K562 (cell line): Measurements from ENCODE around the gene SGPL1. TPM values are rescaled to one million over a fixed set of nuclear protein-coding genes. Genes with fewer than 3 reads are reported as not detected.
A peak's percentile ranks its signal among the peaks of the same experiment; 100 is the strongest.

ENCODE experiments used
- ATAC-seq: fragments of 200-7000 bp; cut with Tn5 transposase; 3 replicates; pipeline ENCODE4 v1.9.1; 2020; ENCODE audit warnings: moderate library complexity
- BruUV-seq: library from RNA; stranded (reverse); fragments of 400-500 nt; replicated peaks from 2 replicates; lab custom pipeline; 2021; lab: Mats Ljungman, UMichigan
- CTCF ChIA-PET: fragments of 300-600 bp; formaldehyde crosslinking; extraction: SDS; loops from one replicate; lab custom pipeline; 2021; ENCODE audit warnings: low intra/inter-chr PET ratio; lab: Yijun Ruan, JAX
- POLR2A ChIA-PET: fragments of 300-600, 350-650 bp; sonication (Branson Sonifier 250); formaldehyde crosslinking; extraction: SDS; loops from one replicate; lab custom pipeline; 2021; ENCODE audit warnings: antibody characterized with exemption, inconsistent platforms; lab: Yijun Ruan, JAX
- DNase-seq, 4 experiments: peaks; one replicate each; pipeline versions ENCODE4 v3.0.0 to v3.0.0-alpha.2; 2011 to 2018; ENCODE audit warnings: low spot score in 3 of 4, mixed read lengths in 3 of 4; ENCODE audit errors: extremely low read depth in 1 of 4
- FAIRE-seq: peaks from 2 replicates; lab custom pipeline; 2011; peaks lifted over from hg19 to GRCh38; lab: Jason Lieb, UNC
- H2AFZ ChIP-seq: 2 replicates; pipeline ENCODE4 v1.6.0; 2011; ENCODE audit warnings: low read depth, low read length, control low read depth, inconsistent platforms
- H3K27ac ChIP-seq: fragments of 200-600 bp; 3 replicates; pipeline ENCODE4 v1.8.0; 2011; ENCODE audit warnings: low read depth, mild to moderate bottlenecking, control low read depth, inconsistent platforms, low read length, moderate library complexity, mixed read lengths; ENCODE audit errors: extremely low read depth
- H3K27me3 ChIP-seq, 2 experiments: fragments of 300-600 bp in 1 of 2; 2 replicates in 1 of 2; 3 replicates in 1 of 2; pipeline versions ENCODE4 v1.6.0 to v1.8.0; 2011; ENCODE audit warnings: inconsistent platforms in 2 of 2, low read length in 2 of 2, mild to moderate bottlenecking in 1 of 2, mixed read lengths in 1 of 2, moderate library complexity in 1 of 2; ENCODE audit not compliant: control insufficient read depth in 2 of 2, insufficient read depth in 2 of 2
- H3K36me3 ChIP-seq: fragments of 300-600 bp; 3 replicates; pipeline ENCODE4 v1.8.0; 2011; ENCODE audit warnings: mild to moderate bottlenecking, low read length, inconsistent platforms; ENCODE audit not compliant: control insufficient read depth, insufficient read depth
- H3K4me1 ChIP-seq, 2 experiments: fragments of 200-600 bp in 1 of 2; replicated peaks in 1 of 2; 2 replicates in 1 of 2; 3 replicates in 1 of 2; pipeline versions ENCODE4 v1.5.1 to v1.8.0; 2011; ENCODE audit warnings: inconsistent platforms in 2 of 2, low read length in 2 of 2, mild to moderate bottlenecking in 1 of 2, mixed read lengths in 1 of 2, moderate library complexity in 1 of 2; ENCODE audit not compliant: control insufficient read depth in 2 of 2, insufficient read depth in 2 of 2
- H3K4me2 ChIP-seq: 2 replicates; pipeline ENCODE4 v1.6.1; 2011; ENCODE audit warnings: low read length, control low read depth, inconsistent platforms, mixed read lengths; ENCODE audit not compliant: insufficient read depth
- H3K4me3 ChIP-seq: fragments of 200-600 bp; sonication (generic), shearing (Covaris generic); 2 replicates; pipeline ENCODE4 v1.5.1; 2016; ENCODE audit warnings: control low read depth, inconsistent platforms
- H3K79me2 ChIP-seq: fragments of 200-600 bp; 3 replicates; pipeline ENCODE4 v1.8.0; 2011; ENCODE audit warnings: low read length, inconsistent platforms; ENCODE audit not compliant: control insufficient read depth, insufficient read depth
- H3K9ac ChIP-seq, 2 experiments: 2 replicates each; pipeline versions ENCODE4 v1.6.0 to v1.6.1; 2011; ENCODE audit warnings: low read depth in 2 of 2, low read length in 2 of 2, control low read depth in 1 of 2, inconsistent platforms in 1 of 2, mild to moderate bottlenecking in 1 of 2, mixed read lengths in 1 of 2; ENCODE audit not compliant: insufficient read depth in 1 of 2
- H3K9me1 ChIP-seq: one replicate; pipeline ENCODE4 v1.6.0; 2011; ENCODE audit warnings: inconsistent platforms, mild to moderate bottlenecking, low read length, moderate library complexity; ENCODE audit not compliant: control insufficient read depth, insufficient read depth
- H3K9me3 ChIP-seq: replicated peaks from 2 replicates; pipeline ENCODE4 v1.5.1; 2011; ENCODE audit warnings: low read depth, low read length, inconsistent platforms; ENCODE audit not compliant: control insufficient read depth, insufficient read depth
- H4K20me1 ChIP-seq: replicated peaks from 2 replicates; pipeline ENCODE4 v1.6.1; 2011; ENCODE audit warnings: low read length, inconsistent platforms, mixed read lengths; ENCODE audit not compliant: control insufficient read depth, insufficient read depth
- CAMTA2 ChIP-seq: fragments of 250-450 bp; sonication (Bioruptor Pico); conservative IDR thresholded peaks from 2 replicates; pipeline ENCODE4 v1.5.1; 2022
- FOXA3 ChIP-seq, 2 experiments: fragments of 450-650 bp in 1 of 2; sonication (generic) in 1 of 2; formaldehyde crosslinking; IDR thresholded peaks in 1 of 2; conservative IDR thresholded peaks in 1 of 2; 2 replicates each; pipeline versions ENCODE4 v1.4.0 to v1.8.0; 2020 to 2022; ENCODE audit warnings: mild to moderate bottlenecking in 2 of 2, missing genetic modification reagents in 1 of 2
- SIN3A ChIP-seq, 2 experiments: fragments of 150-350 bp in 1 of 2; IDR thresholded peaks; 2 replicates each; pipeline ENCODE4 v1.6.1; 2011 to 2016; ENCODE audit warnings: borderline replicate concordance in 2 of 2, low read depth in 2 of 2, low read length in 2 of 2, mild to moderate bottlenecking in 2 of 2, moderate library complexity in 2 of 2; ENCODE audit not compliant: control insufficient read depth in 1 of 2
- TBL1XR1 ChIP-seq, 2 experiments: IDR thresholded peaks; 2 replicates each; pipeline ENCODE4 v1.6.1; 2012; ENCODE audit warnings: improper control_type of control experiment in 2 of 2, low read length in 2 of 2, mild to moderate bottlenecking in 1 of 2
- ZFX ChIP-seq: sonication (generic); formaldehyde crosslinking; IDR thresholded peaks from 2 replicates; pipeline ENCODE4 v1.8.0; 2022; ENCODE audit warnings: mild to moderate bottlenecking, missing genetic modification reagents, moderate library complexity
- ZNF263 ChIP-seq: sonication (generic); formaldehyde crosslinking; IDR thresholded peaks from 2 replicates; pipeline ENCODE4 v1.8.0; 2022; ENCODE audit warnings: mild to moderate bottlenecking, missing genetic modification reagents, borderline replicate concordance
- WGBS: fragments of 100-300 bp; shearing (Covaris generic); methylation state at CpG from one replicate; pipeline ENCODE4 v1.1.6; 2016; ENCODE audit warnings: low coverage, mixed read lengths; ENCODE audit not compliant: insufficient coverage; ENCODE audit errors: missing lambda C conversion rate; 5-methylcytosine and 5-hydroxymethylcytosine counted together
- in situ Hi-C: fragments of 300-500 bp; cut with MboI; formaldehyde crosslinking; loops from 4 replicates; pipeline ENCODE4 v1.15.0; 2018; ENCODE audit warnings: inconsistent platforms, mixed read lengths
- intact Hi-C: fragments of 100-400 bp; cut with micrococcal nuclease; formaldehyde crosslinking; loops from 2 replicates; pipeline ENCODE4 v1.14.2; 2022
- polyA plus RNA-seq, 8 experiments: library from polyadenylated mRNA; depleted of rRNA in 4 of 8; stranded (reverse) in 5 of 8; unstranded in 3 of 8; fragments of >200 nt; fragmentation: Nextera tagmentation in 2 of 8; fragmentation: Illumina TruSeq in 1 of 8; extraction: Ambion mirVana in 2 of 8; extraction: Trizol in 1 of 8; gene quantifications; 2 replicates each; pipeline versions ENCODE4 v1.2.1 to v1.2.3, GENCODE V29; 2011 to 2014; ENCODE audit warnings: inconsistent platforms in 1 of 8, missing spikeins in 1 of 8
- total RNA-seq, 7 experiments: library from RNA; depleted of rRNA in 6 of 7; stranded (reverse); fragments of >200 nt in 6 of 7; fragmentation: Illumina TruSeq in 2 of 7; extraction: Trizol in 2 of 7; gene quantifications; 2 replicates each; pipeline versions ENCODE4 v1.2.1 to v1.2.3, GENCODE V29; 2011 to 2021; ENCODE audit warnings: low replicate concordance in 1 of 7
- TF ChIP-seq, protein P1 (sequence below): fragments of 450-650 bp; formaldehyde crosslinking; conservative IDR thresholded peaks from 2 replicates; pipeline ENCODE4 v1.4.0; 2022; ENCODE audit warnings: mild to moderate bottlenecking, missing genetic modification characterization

Gene SGPL1
- total and polyA plus RNA-seq, 9 of the 15 experiments (the other 6 are each of a cell fraction or from before 2014, with no cell fraction given): 6.0 to 18.0 (median 8.7) TPM

DNA sequence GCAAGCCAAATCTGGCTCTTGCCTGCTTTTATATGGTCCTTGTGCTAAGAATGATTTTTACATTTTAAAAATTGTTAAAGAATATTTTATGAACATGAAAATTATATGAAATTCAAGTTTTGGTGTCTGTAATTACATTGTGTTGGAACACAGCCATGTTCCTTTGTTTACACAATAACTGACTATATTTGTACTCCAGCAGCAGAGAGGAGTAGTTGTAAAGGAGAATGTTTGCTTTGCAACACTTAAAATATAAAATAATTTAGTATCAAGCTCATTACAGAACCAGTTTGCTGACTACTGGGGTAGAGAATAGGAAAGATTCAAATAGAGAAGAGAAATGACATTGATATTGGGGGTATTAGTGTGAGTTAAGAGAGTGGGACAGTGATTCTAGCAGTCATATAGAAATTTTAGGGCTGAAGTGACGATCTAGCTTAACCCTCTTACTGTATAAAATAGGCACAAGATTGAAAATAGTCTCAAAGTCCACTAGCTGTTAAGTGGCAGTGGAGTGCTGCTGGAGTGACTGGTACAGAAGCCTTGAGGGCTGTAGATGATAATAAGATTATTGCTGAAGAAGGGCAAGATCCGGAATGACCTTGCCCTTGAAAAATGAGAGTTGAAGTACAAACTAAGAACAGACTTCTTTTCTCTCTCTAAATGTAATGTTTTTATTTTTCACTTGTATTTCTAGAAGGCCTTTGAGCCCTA is 28.2 kb downstream of the SGPL1 start:
- 63% methylated on average over 2 of the region's 2 CpGs for WGBS
- POLR2A ChIA-PET: interaction anchor here (1.1 to 1.4 kb wide), 3 partner anchors 9 to 46 kb away, joined by 3 to 4 read pairs (median 4); no protein-coding TSS in a partner anchor
- H3K4me2 ChIP-seq: no peak overlapping the region; the same call in 1 of the 2 replicates
- FAIRE-seq: no peak
- no TSS peak for BruUV-seq
- H3K27me3 ChIP-seq: no peaks in the 10 kb centered on the region
- no peak overlapping the region for H2AFZ ChIP-seq
- in situ Hi-C loops: no loop called here
- no peaks in the 10 kb centered on the region for H3K9me1 ChIP-seq
- DNase-seq: no peak
- TF ChIP-seq TBL1XR1 (IDR thresholded peaks at IDR 0.05; ENCODE audit: low read length in 2 of 2): no peak
- TF ChIP-seq SIN3A (IDR thresholded peaks at IDR 0.05; ENCODE audit: borderline replicate concordance in 2 of 2, control insufficient read depth in 1 of 2, low read depth in 2 of 2, low read length in 2 of 2): no peak
- no peak for TF ChIP-seq ZFX
- peak in 1 of 2 experiments; percentile 42; a peak in 1 of 4 replicates for TF ChIP-seq FOXA3 (CRISPR knock-in tag; conservative IDR thresholded peaks at IDR 0.05 in 1 of 2, IDR thresholded peaks at IDR 0.05 in 1 of 2)
- TF ChIP-seq CAMTA2 (CRISPR knock-in tag): no peak
- TF ChIP-seq, protein P1, sequence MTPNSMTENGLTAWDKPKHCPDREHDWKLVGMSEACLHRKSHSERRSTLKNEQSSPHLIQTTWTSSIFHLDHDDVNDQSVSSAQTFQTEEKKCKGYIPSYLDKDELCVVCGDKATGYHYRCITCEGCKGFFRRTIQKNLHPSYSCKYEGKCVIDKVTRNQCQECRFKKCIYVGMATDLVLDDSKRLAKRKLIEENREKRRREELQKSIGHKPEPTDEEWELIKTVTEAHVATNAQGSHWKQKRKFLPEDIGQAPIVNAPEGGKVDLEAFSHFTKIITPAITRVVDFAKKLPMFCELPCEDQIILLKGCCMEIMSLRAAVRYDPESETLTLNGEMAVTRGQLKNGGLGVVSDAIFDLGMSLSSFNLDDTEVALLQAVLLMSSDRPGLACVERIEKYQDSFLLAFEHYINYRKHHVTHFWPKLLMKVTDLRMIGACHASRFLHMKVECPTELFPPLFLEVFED (CRISPR knock-in tag): no peak
- no peak for TF ChIP-seq ZNF263
- intact Hi-C loops: no loop called here
- no peaks in the 10 kb centered on the region for H3K36me3 ChIP-seq
- no peak for ATAC-seq
- peaks cover 0 to 13% of the 10 kb centered on the region in 2 experiments; a peak in 2 of 5 replicates for H3K4me1 ChIP-seq
- CTCF ChIA-PET: no interaction called here
- no peaks in the 10 kb centered on the region; the same call in 1 of the 2 replicates for H3K9me3 ChIP-seq
- H3K79me2 ChIP-seq: no peaks in the 10 kb centered on the region
- no peak overlapping the region for H3K27ac ChIP-seq
- no peaks in the 10 kb centered on the region for H4K20me1 ChIP-seq
- no peak overlapping the region for H3K9ac ChIP-seq
- no peak overlapping the region for H3K4me3 ChIP-seq
